Ascending aorta (tissue), 2 donors: ENCODE data around the gene ANP32A. TPM values are rescaled to one million over a fixed set of nuclear protein-coding genes. Genes with fewer than 3 reads are reported as not detected.

Experiments used
- DNase-seq, 2 donors: peaks; one replicate each; pipeline ENCODE4 v3.0.0-alpha.2; 2019; ENCODE audit warnings: low spot score in 2 of 2
- H3K27ac ChIP-seq, 2 donors: fragments of 200-600 bp; sonication (generic); one replicate each; pipeline ENCODE4 v1.5.1; 2016 to 2017; ENCODE audit warnings: mild to moderate bottlenecking in 1 of 2
- H3K27me3 ChIP-seq: fragments of 200-600 bp; sonication (generic); one replicate; pipeline ENCODE4 v1.5.1; 2017
- H3K36me3 ChIP-seq, 2 donors: fragments of 200-600 bp; sonication (generic); one replicate each; pipeline ENCODE4 v1.5.1; 2016
- H3K4me1 ChIP-seq, 2 donors: fragments of 200-600 bp; sonication (generic); one replicate each; pipeline ENCODE4 v1.5.1; 2016 to 2017; ENCODE audit warnings: mild to moderate bottlenecking in 1 of 2
- H3K4me3 ChIP-seq, 2 donors: fragments of 200-600 bp; sonication (generic); one replicate each; pipeline ENCODE4 v1.5.1; 2016 to 2017; ENCODE audit warnings: mild to moderate bottlenecking in 1 of 2
- H3K9me3 ChIP-seq, 2 donors: fragments of 200-600 bp; sonication (generic); one replicate each; pipeline ENCODE4 v1.5.1; 2016
- CTCF ChIP-seq, 3 experiments: fragments of 200-600 bp in 2 of 3; fragments of 450-650 bp in 1 of 3; sonication (generic) in 2 of 3; IDR thresholded peaks; one replicate each; pipeline ENCODE4 v1.5.1; 2016 to 2019; ENCODE audit warnings: antibody characterized with exemption in 3 of 3, mild to moderate bottlenecking in 1 of 3, moderate library complexity in 1 of 3
- intact Hi-C: fragments of 100-400 bp; cut with DNase I; formaldehyde crosslinking; loops from one replicate; pipeline ENCODE4 v1.15.1; 2023
- total RNA-seq: library from RNA; depleted of rRNA; stranded (reverse); fragments of >200 nt; gene quantifications from one replicate; pipeline ENCODE4 v1.1.0, GENCODE V29; 2016

The ANP32A gene
- total RNA-seq, 1 donor from 2014 or later: 19.2 TPM

GRCh38 chr15:68730471-68730919 lies 90.2 kb downstream of the ANP32A start:
- Histone ChIP-seq H3K27ac (no peak overlapping the region), H3K9me3 (no peaks in the 10 kb centered on the region), H3K4me1 (peaks cover 7% of the 10 kb centered on the region in 2 donors), H3K4me3 (no peak overlapping the region), H3K36me3 (no peaks in the 10 kb centered on the region), H3K27me3 (no peaks in the 10 kb centered on the region)
- peak; percentile 48 to 76 (median 58) for TF ChIP-seq CTCF (IDR thresholded peaks at IDR 0.05)
- DNase-seq: peak in 1 of 2 donors; percentile 77
- intact Hi-C loops: loop anchor here (1.0 to 5.0 kb wide), 2 partner anchors 92 to 145 kb away; partner anchors contain the start of gene ANP32A

GRCh38 chr15:68729789-68730411 lies 90.8 kb downstream of the ANP32A start:
- Histone ChIP-seq H3K9me3 (no peaks in the 10 kb centered on the region), H3K4me1 (peaks cover 7% of the 10 kb centered on the region in 2 donors), H3K4me3 (no peak overlapping the region), H3K36me3 (no peaks in the 10 kb centered on the region), H3K27me3 (no peaks in the 10 kb centered on the region), H3K27ac (no peak overlapping the region)
- intact Hi-C loops: loop anchor here (1.0 to 5.0 kb wide), 2 partner anchors 92 to 145 kb away; partner anchors contain the start of gene ANP32A
- no peak for DNase-seq
- no peak for TF ChIP-seq CTCF (IDR thresholded peaks at IDR 0.05)

Other genes with a start within 250 kb of the ANP32A start
- 11.0 TPM for gene CORO2B, start 241.9 kb downstream of the ANP32A start, total RNA-seq
- 6.1 TPM for gene SPESP1, start 109.6 kb upstream of the ANP32A start, total RNA-seq
- gene NOX5, start 193.8 kb upstream of the ANP32A start, total RNA-seq: 0.53 TPM